Chondrocyte (in vitro differentiated cells): ENCODE data around the gene NSL1. TPM values are rescaled to one million over a fixed set of nuclear protein-coding genes. Genes with fewer than 3 reads are reported as not detected.

Source experiments
- DNase-seq: peaks from one replicate; pipeline ENCODE4 v3.0.0; 2021; ENCODE audit warnings: mixed read lengths, low spot score
- H3K27ac Mint-ChIP-seq: one replicate; pipeline ENCODE4 v1.8.0; 2021; ENCODE audit warnings: mild to moderate bottlenecking, moderate library complexity, mixed read lengths; ENCODE audit not compliant: unreplicated experiment
- H3K27me3 Mint-ChIP-seq: 2 replicates; pipeline ENCODE4 v1.8.0; 2021; ENCODE audit warnings: low read depth, mixed read lengths
- H3K36me3 Mint-ChIP-seq: 2 replicates; pipeline ENCODE4 v1.8.0; 2021; ENCODE audit warnings: low read depth, mixed read lengths
- H3K4me1 Mint-ChIP-seq: 2 replicates; pipeline ENCODE4 v1.8.0; 2021; ENCODE audit warnings: low read depth, mild to moderate bottlenecking, mixed read lengths
- H3K4me3 Mint-ChIP-seq: one replicate; pipeline ENCODE4 v1.8.0; 2021; ENCODE audit warnings: mild to moderate bottlenecking, moderate library complexity, mixed read lengths; ENCODE audit not compliant: unreplicated experiment
- H3K9me3 Mint-ChIP-seq: 2 replicates; pipeline ENCODE4 v1.8.0; 2021; ENCODE audit warnings: low read depth, mixed read lengths
- total RNA-seq: library from RNA; stranded (reverse); gene quantifications from 3 replicates; pipeline ENCODE4 v1.2.1, GENCODE V29; 2021
- TF ChIP-seq, protein P1 (sequence below): fragments of 200-600 bp; sonication (generic); IDR thresholded peaks from 2 replicates; pipeline ENCODE4 v1.5.0; 2021; ENCODE audit warnings: antibody characterized with exemption, mild to moderate bottlenecking, moderate library complexity

Gene NSL1
- total RNA-seq, 1 donor from 2014 or later, result 20.0 TPM

DNA sequence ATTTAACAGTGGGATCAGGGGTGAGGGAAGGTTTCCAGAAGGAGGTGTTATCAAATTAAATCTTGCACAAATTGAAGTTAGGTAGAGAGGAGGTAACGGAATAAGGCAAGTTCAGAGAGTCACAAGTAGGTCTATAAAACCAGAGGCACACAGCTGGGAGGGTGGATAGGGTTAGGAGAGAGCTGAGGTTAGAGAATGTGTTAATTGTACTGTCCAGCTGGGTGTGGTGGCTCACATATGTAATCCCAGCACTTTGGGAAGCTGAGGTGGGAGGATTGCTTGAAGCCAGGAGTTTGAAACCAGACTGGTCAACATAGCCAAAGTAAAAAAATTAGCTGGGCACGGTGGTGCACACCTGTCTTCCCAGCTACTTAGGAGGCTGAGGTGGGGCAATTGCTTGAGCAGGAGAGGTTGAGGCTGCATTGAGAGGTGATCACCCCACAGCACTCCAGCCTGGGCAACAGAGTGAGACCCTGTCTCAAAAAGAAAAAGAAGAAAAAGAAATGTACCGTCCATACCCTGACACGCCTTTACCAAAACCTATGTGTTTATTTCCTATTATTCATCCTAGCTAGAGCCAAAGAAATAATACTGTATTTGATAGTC, 35.7 kb upstream of the NSL1 start:
- TF ChIP-seq, protein P1, sequence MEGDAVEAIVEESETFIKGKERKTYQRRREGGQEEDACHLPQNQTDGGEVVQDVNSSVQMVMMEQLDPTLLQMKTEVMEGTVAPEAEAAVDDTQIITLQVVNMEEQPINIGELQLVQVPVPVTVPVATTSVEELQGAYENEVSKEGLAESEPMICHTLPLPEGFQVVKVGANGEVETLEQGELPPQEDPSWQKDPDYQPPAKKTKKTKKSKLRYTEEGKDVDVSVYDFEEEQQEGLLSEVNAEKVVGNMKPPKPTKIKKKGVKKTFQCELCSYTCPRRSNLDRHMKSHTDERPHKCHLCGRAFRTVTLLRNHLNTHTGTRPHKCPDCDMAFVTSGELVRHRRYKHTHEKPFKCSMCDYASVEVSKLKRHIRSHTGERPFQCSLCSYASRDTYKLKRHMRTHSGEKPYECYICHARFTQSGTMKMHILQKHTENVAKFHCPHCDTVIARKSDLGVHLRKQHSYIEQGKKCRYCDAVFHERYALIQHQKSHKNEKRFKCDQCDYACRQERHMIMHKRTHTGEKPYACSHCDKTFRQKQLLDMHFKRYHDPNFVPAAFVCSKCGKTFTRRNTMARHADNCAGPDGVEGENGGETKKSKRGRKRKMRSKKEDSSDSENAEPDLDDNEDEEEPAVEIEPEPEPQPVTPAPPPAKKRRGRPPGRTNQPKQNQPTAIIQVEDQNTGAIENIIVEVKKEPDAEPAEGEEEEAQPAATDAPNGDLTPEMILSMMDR, result no peak
- Mint-ChIP-seq H3K4me1 (no peaks in the 10 kb centered on the region), H3K36me3 (peaks cover 5% of the 10 kb centered on the region), H3K27me3 (no peaks in the 10 kb centered on the region), H3K9me3 (peaks cover 10% of the 10 kb centered on the region), H3K4me3 (no peak overlapping the region), H3K27ac (no peak overlapping the region)
- DNase-seq, result no peak

DNA sequence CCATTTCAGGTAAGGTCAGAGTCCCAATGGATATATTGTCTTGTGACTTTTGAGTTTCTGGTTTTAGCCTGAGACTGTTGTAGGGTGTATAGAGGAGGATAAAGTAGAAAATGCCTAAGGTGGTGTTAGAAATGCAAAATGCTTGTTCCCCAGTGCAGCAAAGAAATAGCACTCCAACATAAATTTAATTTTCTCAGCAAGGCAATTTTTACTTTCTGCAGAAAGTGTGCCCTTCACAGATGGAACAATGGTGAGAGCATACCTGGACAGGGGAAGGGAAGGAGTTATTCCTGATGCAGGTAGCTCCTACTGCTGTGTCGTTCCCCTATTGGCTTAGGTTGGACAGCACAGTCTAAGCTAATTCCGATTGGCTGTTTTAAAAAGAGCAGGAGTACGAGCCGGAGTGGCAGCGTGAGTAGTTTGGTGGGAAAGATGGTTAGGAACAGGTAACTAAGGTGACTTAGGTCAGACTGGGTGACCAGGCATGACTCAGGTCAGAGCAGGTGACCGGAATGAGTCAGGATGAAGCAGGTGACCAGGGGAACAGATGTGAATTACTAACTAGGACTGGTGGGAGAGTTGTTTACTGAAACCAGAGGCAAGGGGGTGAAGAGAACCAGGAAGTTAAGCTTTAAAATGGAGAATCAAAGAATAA, 34.3 kb upstream of the NSL1 start:
- no peak overlapping the region for H3K4me3 Mint-ChIP-seq
- TF ChIP-seq, protein P1, result no peak

GRCh38 chr1:212824201-212824600, 32.6 kb upstream of the NSL1 start:
- Mint-ChIP-seq H3K9me3 (peaks cover 10% of the 10 kb centered on the region), H3K4me3 (no peak overlapping the region), H3K27me3 (no peaks in the 10 kb centered on the region), H3K36me3 (peaks cover 5% of the 10 kb centered on the region), H3K4me1 (no peaks in the 10 kb centered on the region), H3K27ac (no peak overlapping the region)
- no peak for DNase-seq
- TF ChIP-seq, protein P1, result no peak

More for the DNA sequence above, 34.3 kb upstream of the NSL1 start:
- Mint-ChIP-seq H3K27me3 (no peaks in the 10 kb centered on the region), H3K27ac (no peak overlapping the region), H3K4me1 (no peaks in the 10 kb centered on the region), H3K9me3 (peaks cover 10% of the 10 kb centered on the region), H3K36me3 (peaks cover 5% of the 10 kb centered on the region)
- no peak for DNase-seq

GRCh38 chr1:212822956-212823355, 31.4 kb upstream of the NSL1 start:
- H3K9me3 Mint-ChIP-seq, result peaks cover 10% of the 10 kb centered on the region
- TF ChIP-seq, protein P1, result no peak
- H3K36me3 Mint-ChIP-seq, result peaks cover 5% of the 10 kb centered on the region
- no peaks in the 10 kb centered on the region for H3K27me3 Mint-ChIP-seq
- DNase-seq, result no peak
- no peak overlapping the region for H3K4me3 Mint-ChIP-seq
- no peak overlapping the region for H3K27ac Mint-ChIP-seq
- no peaks in the 10 kb centered on the region for H3K4me1 Mint-ChIP-seq

- DNase-seq, result no peak
- H3K27me3 Mint-ChIP-seq, result no peaks in the 10 kb centered on the region
- H3K4me3 Mint-ChIP-seq, result no peak overlapping the region
- H3K4me1 Mint-ChIP-seq, result peaks cover 2% of the 10 kb centered on the region
- H3K36me3 Mint-ChIP-seq, result peaks cover 3% of the 10 kb centered on the region
- H3K9me3 Mint-ChIP-seq, result peaks cover 7% of the 10 kb centered on the region
- TF ChIP-seq, protein P1, result no peak
- no peak overlapping the region for H3K27ac Mint-ChIP-seq
These were observed 29.4 kb upstream of the NSL1 start for GRCh38 chr1:212820969-212821368.
